Measurements from ENCODE around the gene SEPHS1. TPM values are rescaled to one million over a fixed set of nuclear protein-coding genes. Genes with fewer than 3 reads are reported as not detected.
A peak's percentile ranks its signal among the peaks of the same experiment; 100 is the strongest.

SEPHS1 gene
- total and polyA plus RNA-seq, 7 donors, result 25.9 to 41.0 (median 33.5) TPM

GRCh38 chr10:13302821-13303555, 45.1 kb downstream of the SEPHS1 start:
- DNase-seq, result no peak
- intact Hi-C loops (cut with DNase I), result loop anchor here (1.0 kb wide), 1 partner anchor 142 kb away; the partner anchor contains the start of gene MCM10
- Histone ChIP-seq H3K27me3 (no peaks in the 10 kb centered on the region), H3K36me3 (no peaks in the 10 kb centered on the region), H3K27ac (peak overlapping the region; percentile 100), H3K9me3 (no peaks in the 10 kb centered on the region), H3K4me3 (peak overlapping the region in 3 of 4 donors; percentile 52 to 67 (median 61)), H3K4me1 (peaks cover 0 to 33% (median 19%) of the 10 kb centered on the region in 4 donors)
- 79 to 83% methylated on average over 23 of the region's 23 CpGs for WGBS, 2 donors
- TF ChIP-seq EP300 (IDR thresholded peaks at IDR 0.05), result no peak
- TF ChIP-seq POLR2A (IDR thresholded peaks at IDR 0.05), result no peak
- TF ChIP-seq CTCF (IDR thresholded peaks at IDR 0.05), result no peak
- TF ChIP-seq POLR2AphosphoS5 (IDR thresholded peaks at IDR 0.05), result no peak

GRCh38 chr10:13299437-13300287, 48.4 kb downstream of the SEPHS1 start, which contains the start of gene PHYH:
Gene PHYH, minus strand, starts transcription at chr10:13300064. Its CDS starts 22 bp downstream, at chr10:13300042.
- WGBS, 2 donors, result 0 to 1% methylated on average over 88 of the region's 88 CpGs

GRCh38 chr10:13298748-13299436, 49.2 kb downstream of the SEPHS1 start:
- H3K4me3 ChIP-seq, result peak overlapping the region; percentile 74 to 95 (median 90)
- peaks cover 0 to 35% (median 19%) of the 10 kb centered on the region in 4 donors for H3K4me1 ChIP-seq
- no peak for DNase-seq
- no peak for TF ChIP-seq CTCF (IDR thresholded peaks at IDR 0.05)
- TF ChIP-seq POLR2AphosphoS5 (IDR thresholded peaks at IDR 0.05), result no peak
- no peak for TF ChIP-seq POLR2A (IDR thresholded peaks at IDR 0.05)
- no peak for TF ChIP-seq EP300 (IDR thresholded peaks at IDR 0.05)
- no peaks in the 10 kb centered on the region for H3K27me3 ChIP-seq
- H3K36me3 ChIP-seq, result peaks cover 5 to 17% (median 9%) of the 10 kb centered on the region in 4 donors
- WGBS, 2 donors, result 34 to 51% methylated on average over 20 of the region's 20 CpGs
- peak overlapping the region; percentile 100 for H3K27ac ChIP-seq
- no peaks in the 10 kb centered on the region for H3K9me3 ChIP-seq
- intact Hi-C loops (cut with DNase I), result no loop called here

More at GRCh38 chr10:13299437-13300287, 48.4 kb downstream of the SEPHS1 start, which contains the start of gene PHYH:
- peak within 1 kb of the TSS; percentile 74 to 95 (median 90) for H3K4me3 ChIP-seq
- peak; percentile 97 for DNase-seq
- intact Hi-C loops (cut with DNase I), result loop anchor here (2.0 kb wide), 1 partner anchor 47 kb away; no protein-coding TSS in a partner anchor
- peaks cover 0 to 35% (median 19%) of the 10 kb centered on the region in 4 donors for H3K4me1 ChIP-seq
- peaks cover 0 to 10% (median 5%) of the 10 kb centered on the region in 4 donors for H3K36me3 ChIP-seq
- no peaks in the 10 kb centered on the region for H3K27me3 ChIP-seq
- no peaks in the 10 kb centered on the region for H3K9me3 ChIP-seq
- peak within 1 kb of the TSS; percentile 100 for H3K27ac ChIP-seq
- TF ChIP-seq POLR2A (IDR thresholded peaks at IDR 0.05) (peak; percentile 50 to 70), POLR2AphosphoS5 (IDR thresholded peaks at IDR 0.05) (peak; percentile 77 to 88 (median 80)), CTCF (IDR thresholded peaks at IDR 0.05) (no peak), EP300 (IDR thresholded peaks at IDR 0.05) (peak in 1 of 4 donors; percentile 60)

GRCh38 chr10:13296476-13296875, 51.6 kb downstream of the SEPHS1 start:
- TF ChIP-seq CTCF (IDR thresholded peaks at IDR 0.05) (no peak), POLR2AphosphoS5 (IDR thresholded peaks at IDR 0.05) (no peak), POLR2A (IDR thresholded peaks at IDR 0.05) (no peak), EP300 (IDR thresholded peaks at IDR 0.05) (no peak)
- no peak for DNase-seq
- peaks cover 5 to 40% (median 16%) of the 10 kb centered on the region in 4 donors for H3K36me3 ChIP-seq
- WGBS, 2 donors, result 87 to 96% methylated on average over 10 of the region's 10 CpGs
- H3K27me3 ChIP-seq, result no peaks in the 10 kb centered on the region
- H3K9me3 ChIP-seq, result no peaks in the 10 kb centered on the region
- H3K4me1 ChIP-seq, result peaks cover 0 to 26% (median 12%) of the 10 kb centered on the region in 4 donors
- H3K4me3 ChIP-seq, result no peak overlapping the region
- intact Hi-C loops (cut with DNase I), result no loop called here
- no peak overlapping the region for H3K27ac ChIP-seq

Data from sigmoid colon (tissue), 7 donors.